H7 (cell line): Measurements from ENCODE around the gene MYBL2. TPM values are rescaled to one million over a fixed set of nuclear protein-coding genes. Genes with fewer than 3 reads are reported as not detected.

Experiments
- DNase-seq: peaks from one replicate; pipeline ENCODE4 v3.0.0; 2012
- H3K27me3 ChIP-seq: 2 replicates; pipeline ENCODE4 v1.6.0; 2011; ENCODE audit warnings: mild to moderate bottlenecking, low read length; ENCODE audit not compliant: control insufficient read depth, insufficient read depth
- H3K36me3 ChIP-seq: replicated peaks from 2 replicates; pipeline ENCODE4 v1.5.1; 2011; ENCODE audit warnings: low read length; ENCODE audit not compliant: control insufficient read depth, insufficient read depth
- H3K4me3 ChIP-seq: 2 replicates; pipeline ENCODE4 v1.5.1; 2011; ENCODE audit warnings: low read depth, mild to moderate bottlenecking, control low read depth, low read length, moderate library complexity; ENCODE audit not compliant: insufficient read depth
- total RNA-seq: library from RNA; depleted of rRNA; stranded (reverse); fragments of >200 nt; shearing (Covaris generic); gene quantifications from 2 replicates; pipeline ENCODE4 v1.2.3, GENCODE V29; 2014; rRNA removed

Gene MYBL2
- total RNA-seq, 1 experiment from 2014 or later = 111 TPM

GRCh38 chr20:43765916-43766315, 99.0 kb downstream of the MYBL2 start:
- no peaks in the 10 kb centered on the region for H3K27me3 ChIP-seq
- no peak for DNase-seq
- no peaks in the 10 kb centered on the region for H3K36me3 ChIP-seq
- no peak overlapping the region for H3K4me3 ChIP-seq

Other genes starting within 250 kb of the MYBL2 start
- gene SRSF6, start 209.2 kb upstream of the MYBL2 start, total RNA-seq = 23.8 and 33.7 TPM in 2 replicates
- gene L3MBTL1, start 159.4 kb upstream of the MYBL2 start, total RNA-seq = 6.3 and 17.7 TPM in 2 replicates
- gene SGK2, start 108.1 kb upstream of the MYBL2 start, total RNA-seq = 0.07 TPM in 1 of 2 replicates, not detected in the other
- gene IFT52, start 76.2 kb upstream of the MYBL2 start, total RNA-seq = 27.6 and 42.6 TPM in 2 replicates
- gene GTSF1L, start 59.9 kb downstream of the MYBL2 start, total RNA-seq = not detected in 2 replicates
- gene TOX2, start 247.7 kb downstream of the MYBL2 start, total RNA-seq = 1.6 and 2.1 TPM in 2 replicates